ENCODE results near the gene VEPH1. TPM values are rescaled to one million over a fixed set of nuclear protein-coding genes. Genes with fewer than 3 reads are reported as not detected.

Gene VEPH1
- total and polyA plus RNA-seq, 9 of the 15 experiments (the other 6 are each of a cell fraction or from before 2014, with no cell fraction given) = 4.5 to 15.6 (median 5.8) TPM

DNA sequence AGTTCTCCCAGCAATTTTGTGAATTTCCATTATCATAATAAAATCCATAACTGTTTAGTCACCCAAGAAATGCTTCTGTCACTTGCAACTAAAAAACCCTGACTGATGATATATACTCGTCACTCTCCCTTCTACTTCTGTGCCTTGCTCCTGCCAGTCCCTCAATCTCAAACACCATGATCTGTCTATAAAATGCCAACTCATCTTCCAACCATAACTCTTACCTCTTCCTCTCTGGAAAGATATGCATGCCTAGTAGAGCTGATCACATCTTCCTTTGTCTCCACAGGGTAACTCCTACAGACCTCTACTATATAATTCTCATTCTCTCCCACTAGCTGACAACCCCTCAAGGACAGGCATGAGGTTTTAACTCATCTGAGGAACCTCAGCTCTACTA lies 5.2 kb upstream of the VEPH1 start (continued):
- TF ChIP-seq, protein P1, sequence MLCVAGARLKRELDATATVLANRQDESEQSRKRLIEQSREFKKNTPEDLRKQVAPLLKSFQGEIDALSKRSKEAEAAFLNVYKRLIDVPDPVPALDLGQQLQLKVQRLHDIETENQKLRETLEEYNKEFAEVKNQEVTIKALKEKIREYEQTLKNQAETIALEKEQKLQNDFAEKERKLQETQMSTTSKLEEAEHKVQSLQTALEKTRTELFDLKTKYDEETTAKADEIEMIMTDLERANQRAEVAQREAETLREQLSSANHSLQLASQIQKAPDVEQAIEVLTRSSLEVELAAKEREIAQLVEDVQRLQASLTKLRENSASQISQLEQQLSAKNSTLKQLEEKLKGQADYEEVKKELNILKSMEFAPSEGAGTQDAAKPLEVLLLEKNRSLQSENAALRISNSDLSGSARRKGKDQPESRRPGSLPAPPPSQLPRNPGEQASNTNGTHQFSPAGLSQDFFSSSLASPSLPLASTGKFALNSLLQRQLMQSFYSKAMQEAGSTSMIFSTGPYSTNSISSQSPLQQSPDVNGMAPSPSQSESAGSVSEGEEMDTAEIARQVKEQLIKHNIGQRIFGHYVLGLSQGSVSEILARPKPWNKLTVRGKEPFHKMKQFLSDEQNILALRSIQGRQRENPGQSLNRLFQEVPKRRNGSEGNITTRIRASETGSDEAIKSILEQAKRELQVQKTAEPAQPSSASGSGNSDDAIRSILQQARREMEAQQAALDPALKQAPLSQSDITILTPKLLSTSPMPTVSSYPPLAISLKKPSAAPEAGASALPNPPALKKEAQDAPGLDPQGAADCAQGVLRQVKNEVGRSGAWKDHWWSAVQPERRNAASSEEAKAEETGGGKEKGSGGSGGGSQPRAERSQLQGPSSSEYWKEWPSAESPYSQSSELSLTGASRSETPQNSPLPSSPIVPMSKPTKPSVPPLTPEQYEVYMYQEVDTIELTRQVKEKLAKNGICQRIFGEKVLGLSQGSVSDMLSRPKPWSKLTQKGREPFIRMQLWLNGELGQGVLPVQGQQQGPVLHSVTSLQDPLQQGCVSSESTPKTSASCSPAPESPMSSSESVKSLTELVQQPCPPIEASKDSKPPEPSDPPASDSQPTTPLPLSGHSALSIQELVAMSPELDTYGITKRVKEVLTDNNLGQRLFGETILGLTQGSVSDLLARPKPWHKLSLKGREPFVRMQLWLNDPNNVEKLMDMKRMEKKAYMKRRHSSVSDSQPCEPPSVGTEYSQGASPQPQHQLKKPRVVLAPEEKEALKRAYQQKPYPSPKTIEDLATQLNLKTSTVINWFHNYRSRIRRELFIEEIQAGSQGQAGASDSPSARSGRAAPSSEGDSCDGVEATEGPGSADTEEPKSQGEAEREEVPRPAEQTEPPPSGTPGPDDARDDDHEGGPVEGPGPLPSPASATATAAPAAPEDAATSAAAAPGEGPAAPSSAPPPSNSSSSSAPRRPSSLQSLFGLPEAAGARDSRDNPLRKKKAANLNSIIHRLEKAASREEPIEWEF (CRISPR knock-in tag; IDR thresholded peaks at IDR 0.05) = 0 out of 2 replicates have a peak, but pooled peaks have one; percentile 13
- TF ChIP-seq NFE2 (IDR thresholded peaks at IDR 0.05; ENCODE audit: low read depth) (peak; percentile 71), MEIS2 (IDR thresholded peaks at IDR 0.05; ENCODE audit: partially characterized antibody) (peak; percentile 67)

DNA sequence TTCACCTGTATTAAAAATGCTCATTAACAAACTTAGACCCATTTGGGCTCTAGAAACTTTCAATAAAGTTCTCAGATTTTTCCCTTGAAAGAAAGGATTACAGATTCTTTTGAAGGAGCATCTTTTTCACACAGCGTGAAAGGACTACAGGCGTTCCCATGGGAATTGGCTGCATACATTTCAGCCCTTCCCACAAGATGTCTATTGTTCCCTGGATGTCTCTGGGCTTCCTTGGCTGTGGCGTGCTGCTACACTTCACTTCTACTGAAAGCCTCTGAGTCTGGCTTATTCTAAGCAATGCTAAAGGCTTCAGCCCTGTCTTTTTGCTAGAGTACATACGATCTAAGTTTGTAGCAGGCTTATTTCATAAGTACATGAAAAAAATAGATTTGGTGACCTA lies 1.4 kb downstream of the VEPH1 start:
- intact Hi-C loops (cut with micrococcal nuclease) = no loop called here
- Histone ChIP-seq H3K79me2 (ENCODE audit: control insufficient read depth, insufficient read depth, low read length) (no peaks in the 10 kb centered on the region), H4K20me1 (replicated peaks; ENCODE audit: control insufficient read depth, insufficient read depth, low read length) (no peaks in the 10 kb centered on the region), H2AFZ (ENCODE audit: low read depth, low read length) (no peak overlapping the region), H3K27me3 (ENCODE audit: control insufficient read depth in 2 of 2, insufficient read depth in 2 of 2, low read length in 2 of 2) (no peaks in the 10 kb centered on the region; a peak in 1 of 5 replicates), H3K4me1 (replicated peaks in 1 of 2; ENCODE audit: control insufficient read depth in 2 of 2, insufficient read depth in 2 of 2, low read length in 2 of 2) (peaks cover 4 to 12% of the 10 kb centered on the region in 2 experiments), H3K9me1 (ENCODE audit: control insufficient read depth, insufficient read depth, low read length) (no peaks in the 10 kb centered on the region), H3K27ac (ENCODE audit: extremely low read depth, low read depth, low read length) (no peak overlapping the region), H3K9me3 (replicated peaks; ENCODE audit: control insufficient read depth, insufficient read depth, low read depth, low read length) (no peaks in the 10 kb centered on the region), H3K9ac (ENCODE audit: insufficient read depth in 1 of 2, low read depth in 2 of 2, low read length in 2 of 2) (no peak overlapping the region), H3K4me2 (ENCODE audit: insufficient read depth, low read length) (no peak overlapping the region), H3K4me3 (no peak overlapping the region), H3K36me3 (ENCODE audit: control insufficient read depth, insufficient read depth, low read length) (no peaks in the 10 kb centered on the region)
- ATAC-seq (no peak), FAIRE-seq (no peak), DNase-seq (ENCODE audit: extremely low read depth in 1 of 4, low spot score in 3 of 4) (no peak)
- in situ Hi-C loops (cut with MboI) = no loop called here
- ChIA-PET POLR2A (no interaction called here), CTCF (ENCODE audit: low intra/inter-chr PET ratio) (no interaction called here)
- BruUV-seq (replicated peaks) = no TSS peak
- 67% methylated on average over 4 of the region's 4 CpGs for WGBS (ENCODE audit: insufficient coverage, low coverage, missing lambda C conversion rate)
- TF ChIP-seq, protein P2, sequence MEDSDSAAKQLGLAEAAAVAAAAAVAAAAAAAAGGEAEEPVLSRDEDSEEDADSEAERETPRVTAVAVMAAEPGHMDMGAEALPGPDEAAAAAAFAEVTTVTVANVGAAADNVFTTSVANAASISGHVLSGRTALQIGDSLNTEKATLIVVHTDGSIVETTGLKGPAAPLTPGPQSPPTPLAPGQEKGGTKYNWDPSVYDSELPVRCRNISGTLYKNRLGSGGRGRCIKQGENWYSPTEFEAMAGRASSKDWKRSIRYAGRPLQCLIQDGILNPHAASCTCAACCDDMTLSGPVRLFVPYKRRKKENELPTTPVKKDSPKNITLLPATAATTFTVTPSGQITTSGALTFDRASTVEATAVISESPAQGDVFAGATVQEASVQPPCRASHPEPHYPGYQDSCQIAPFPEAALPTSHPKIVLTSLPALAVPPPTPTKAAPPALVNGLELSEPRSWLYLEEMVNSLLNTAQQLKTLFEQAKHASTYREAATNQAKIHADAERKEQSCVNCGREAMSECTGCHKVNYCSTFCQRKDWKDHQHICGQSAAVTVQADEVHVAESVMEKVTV (CRISPR knock-in tag; IDR thresholded peaks at IDR 0.05) = no peak
- no peak for TF ChIP-seq NCOA1 (IDR thresholded peaks at IDR 0.05; ENCODE audit: low read depth)
- TF ChIP-seq MAFG (tag; conservative IDR thresholded peaks at IDR 0.05) = no peak
- TF ChIP-seq CXXC5 (CRISPR knock-in tag; IDR thresholded peaks at IDR 0.05) = no peak
- TF ChIP-seq SNRNP70 (optimal IDR thresholded peaks at IDR 0.05; ENCODE audit: low read depth, low read length) = no peak
- TF ChIP-seq, protein P3, sequence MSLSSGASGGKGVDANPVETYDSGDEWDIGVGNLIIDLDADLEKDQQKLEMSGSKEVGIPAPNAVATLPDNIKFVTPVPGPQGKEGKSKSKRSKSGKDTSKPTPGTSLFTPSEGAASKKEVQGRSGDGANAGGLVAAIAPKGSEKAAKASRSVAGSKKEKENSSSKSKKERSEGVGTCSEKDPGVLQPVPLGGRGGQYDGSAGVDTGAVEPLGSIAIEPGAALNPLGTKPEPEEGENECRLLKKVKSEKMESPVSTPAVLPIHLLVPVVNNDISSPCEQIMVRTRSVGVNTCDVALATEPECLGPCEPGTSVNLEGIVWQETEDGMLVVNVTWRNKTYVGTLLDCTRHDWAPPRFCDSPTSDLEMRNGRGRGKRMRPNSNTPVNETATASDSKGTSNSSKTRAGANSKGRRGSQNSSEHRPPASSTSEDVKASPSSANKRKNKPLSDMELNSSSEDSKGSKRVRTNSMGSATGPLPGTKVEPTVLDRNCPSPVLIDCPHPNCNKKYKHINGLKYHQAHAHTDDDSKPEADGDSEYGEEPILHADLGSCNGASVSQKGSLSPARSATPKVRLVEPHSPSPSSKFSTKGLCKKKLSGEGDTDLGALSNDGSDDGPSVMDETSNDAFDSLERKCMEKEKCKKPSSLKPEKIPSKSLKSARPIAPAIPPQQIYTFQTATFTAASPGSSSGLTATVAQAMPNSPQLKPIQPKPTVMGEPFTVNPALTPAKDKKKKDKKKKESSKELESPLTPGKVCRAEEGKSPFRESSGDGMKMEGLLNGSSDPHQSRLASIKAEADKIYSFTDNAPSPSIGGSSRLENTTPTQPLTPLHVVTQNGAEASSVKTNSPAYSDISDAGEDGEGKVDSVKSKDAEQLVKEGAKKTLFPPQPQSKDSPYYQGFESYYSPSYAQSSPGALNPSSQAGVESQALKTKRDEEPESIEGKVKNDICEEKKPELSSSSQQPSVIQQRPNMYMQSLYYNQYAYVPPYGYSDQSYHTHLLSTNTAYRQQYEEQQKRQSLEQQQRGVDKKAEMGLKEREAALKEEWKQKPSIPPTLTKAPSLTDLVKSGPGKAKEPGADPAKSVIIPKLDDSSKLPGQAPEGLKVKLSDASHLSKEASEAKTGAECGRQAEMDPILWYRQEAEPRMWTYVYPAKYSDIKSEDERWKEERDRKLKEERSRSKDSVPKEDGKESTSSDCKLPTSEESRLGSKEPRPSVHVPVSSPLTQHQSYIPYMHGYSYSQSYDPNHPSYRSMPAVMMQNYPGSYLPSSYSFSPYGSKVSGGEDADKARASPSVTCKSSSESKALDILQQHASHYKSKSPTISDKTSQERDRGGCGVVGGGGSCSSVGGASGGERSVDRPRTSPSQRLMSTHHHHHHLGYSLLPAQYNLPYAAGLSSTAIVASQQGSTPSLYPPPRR (CRISPR knock-in tag; IDR thresholded peaks at IDR 0.05; ENCODE audit: borderline replicate concordance) = no peak
- TF ChIP-seq EWSR1 (IDR thresholded peaks at IDR 0.05; ENCODE audit: borderline replicate concordance, low read depth, partially characterized antibody) = no peak
